Keratinocyte (primary cell): ENCODE results near the gene CDRT4. TPM values are rescaled to one million over a fixed set of nuclear protein-coding genes. Genes with fewer than 3 reads are reported as not detected.

Source experiments
- DNase-seq: peaks from one replicate; pipeline ENCODE4 v3.0.0-alpha.2; 2011; ENCODE audit warnings: low read depth, missing footprints, low spot score
- FAIRE-seq: peaks from 2 replicates; lab custom pipeline; 2011; peaks lifted over from hg19 to GRCh38; lab: Jason Lieb, UNC
- H2AFZ ChIP-seq: 2 replicates; pipeline ENCODE4 v1.6.0; 2012; ENCODE audit warnings: low read length, control low read depth, inconsistent platforms; ENCODE audit not compliant: control insufficient read depth
- H3K27ac ChIP-seq: 2 replicates; pipeline ENCODE4 v1.5.1; 2011; ENCODE audit warnings: low read length; ENCODE audit not compliant: control insufficient read depth, insufficient read depth
- H3K27me3 ChIP-seq: 3 replicates; pipeline ENCODE4 v1.6.0; 2011; ENCODE audit warnings: low read length; ENCODE audit not compliant: control insufficient read depth, insufficient read depth; ENCODE audit errors: extremely low read depth
- H3K36me3 ChIP-seq, 2 experiments: 2 replicates in 1 of 2; 3 replicates in 1 of 2; pipeline ENCODE4 v1.5.1; 2011; ENCODE audit warnings: low read length in 2 of 2, mild to moderate bottlenecking in 1 of 2; ENCODE audit not compliant: control insufficient read depth in 2 of 2, insufficient read depth in 2 of 2; ENCODE audit errors: extremely low read depth in 1 of 2
- H3K4me1 ChIP-seq: 3 replicates; pipeline ENCODE4 v1.5.1; 2011; ENCODE audit warnings: low read length; ENCODE audit not compliant: control insufficient read depth, insufficient read depth; ENCODE audit errors: extremely low read depth
- H3K4me2 ChIP-seq: 3 replicates; pipeline ENCODE4 v1.6.0; 2011; ENCODE audit warnings: low read depth, low read length; ENCODE audit not compliant: control insufficient read depth, insufficient read depth; ENCODE audit errors: extremely low read depth
- H3K4me3 ChIP-seq, 3 experiments: fragments of 200-600 bp in 1 of 3; sonication (generic) in 1 of 3; 2 replicates in 2 of 3; 3 replicates in 1 of 3; pipeline ENCODE4 v1.5.1; 2011 to 2016; ENCODE audit warnings: low read length in 3 of 3, mild to moderate bottlenecking in 3 of 3, control low read depth in 2 of 3, inconsistent platforms in 1 of 3, low read depth in 1 of 3, mixed read lengths in 1 of 3, mixed run types in 1 of 3, moderate library complexity in 1 of 3; ENCODE audit not compliant: control insufficient read depth in 2 of 3, insufficient read depth in 2 of 3; ENCODE audit errors: extremely low read depth in 1 of 3
- H3K79me2 ChIP-seq: 2 replicates; pipeline ENCODE4 v1.6.0; 2012; ENCODE audit warnings: low read length; ENCODE audit not compliant: control insufficient read depth, insufficient read depth
- H3K9ac ChIP-seq: 3 replicates; pipeline ENCODE4 v1.6.0; 2011; ENCODE audit warnings: low read length; ENCODE audit not compliant: control insufficient read depth, insufficient read depth; ENCODE audit errors: extremely low read depth
- H3K9me1 ChIP-seq: 3 replicates; pipeline ENCODE4 v1.6.0; 2011; ENCODE audit warnings: low read length; ENCODE audit not compliant: control insufficient read depth, insufficient read depth; ENCODE audit errors: extremely low read depth
- H3K9me3 ChIP-seq: 2 replicates; pipeline ENCODE4 v1.5.1; 2012; ENCODE audit warnings: low read depth, low read length; ENCODE audit not compliant: control insufficient read depth
- H4K20me1 ChIP-seq: 3 replicates; pipeline ENCODE4 v1.6.0; 2011; ENCODE audit warnings: low read length; ENCODE audit not compliant: control insufficient read depth, insufficient read depth; ENCODE audit errors: extremely low read depth
- CTCF ChIP-seq, 3 experiments: IDR thresholded peaks in 1 of 3; conservative IDR thresholded peaks in 1 of 3; optimal IDR thresholded peaks in 1 of 3; 2 replicates in 2 of 3; 3 replicates in 1 of 3; pipeline versions ENCODE3 to v1.5.1; 2011; ENCODE audit warnings: low read length in 3 of 3, mild to moderate bottlenecking in 3 of 3, moderate library complexity in 2 of 3, control low read depth in 1 of 3, inconsistent platforms in 1 of 3; ENCODE audit not compliant: insufficient read depth in 2 of 3; ENCODE audit errors: extremely low read depth in 1 of 3
- EZH2 ChIP-seq: IDR thresholded peaks from one replicate; pipeline ENCODE4 v1.6.1; 2012; ENCODE audit warnings: inconsistent platforms, mild to moderate bottlenecking, low read length, moderate library complexity
- dilution Hi-C: fragments of 300-500 bp; cut with MboI; formaldehyde crosslinking; loops from one replicate; pipeline ENCODE4 v1.7.0; 2020; ENCODE audit warnings: low sequenced_read_pairs; ENCODE audit not compliant: extremely low pct_ligation_motif_present
- polyA plus RNA-seq, 5 experiments: library from polyadenylated mRNA; depleted of rRNA in 3 of 5; stranded (reverse) in 3 of 5; stranded (forward) in 1 of 5; unstranded in 1 of 5; fragments of >200 nt; gene quantifications; 1 replicate in 1 of 5; 2 replicates in 3 of 5; 3 replicates in 1 of 5; pipeline versions ENCODE4 v1.2.1 to v1.2.3, GENCODE V29; 2011 to 2012; ENCODE audit warnings: missing spikeins in 2 of 5, low read depth in 1 of 5, low replicate concordance in 1 of 5

Gene CDRT4
- polyA plus RNA-seq, 1 donor (not counting 4 experiments of a cell fraction or from before 2014, with no cell fraction given) = 0.93 TPM

- Histone ChIP-seq H4K20me1 (no peaks in the 10 kb centered on the region), H3K4me3 (no peak overlapping the region), H3K9ac (no peak overlapping the region), H3K79me2 (no peaks in the 10 kb centered on the region), H2AFZ (no peak overlapping the region), H3K4me2 (no peak overlapping the region), H3K36me3 (peaks cover 0 to 2% of the 10 kb centered on the region in 2 experiments), H3K9me3 (no peaks in the 10 kb centered on the region), H3K4me1 (no peaks in the 10 kb centered on the region), H3K27me3 (no peaks in the 10 kb centered on the region), H3K9me1 (no peaks in the 10 kb centered on the region), H3K27ac (no peak overlapping the region)
- DNase-seq (no peak), FAIRE-seq (no peak)
- TF ChIP-seq EZH2 = no peak
- no peak for TF ChIP-seq CTCF (optimal IDR thresholded peaks at IDR 0.05 in 1 of 3, IDR thresholded peaks at IDR 0.05 in 1 of 3, conservative IDR thresholded peaks at IDR 0.05 in 1 of 3; ENCODE audit: extremely low read depth in 1 of 3, insufficient read depth in 2 of 3, low read length in 3 of 3)
- dilution Hi-C loops = no loop called here
Observed at GRCh38 chr17:15509095-15509494, 41.7 kb upstream of the CDRT4 start.

DNA sequence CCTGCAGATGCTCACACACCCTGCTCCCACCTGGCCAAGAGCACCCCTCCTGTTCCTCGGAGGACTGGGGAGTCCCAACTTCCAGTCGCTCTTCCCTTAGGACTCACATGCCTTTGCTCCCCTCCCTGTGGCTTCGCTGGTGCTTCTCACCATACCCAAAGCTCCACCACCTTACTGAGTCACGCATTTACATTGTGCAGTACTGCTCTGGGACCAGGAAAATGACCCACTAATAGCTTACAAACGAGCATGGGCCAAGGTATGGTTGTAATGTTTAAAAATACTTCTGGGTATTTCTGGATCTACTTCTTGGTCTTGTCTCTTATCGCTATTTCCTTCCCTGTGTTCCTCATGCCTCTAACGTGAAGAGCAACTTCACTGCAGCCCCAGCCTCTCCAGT is 41.0 kb upstream of the CDRT4 start:
- H4K20me1 ChIP-seq = no peaks in the 10 kb centered on the region
- H3K4me3 ChIP-seq = no peak overlapping the region
- H3K27ac ChIP-seq = no peak overlapping the region
- FAIRE-seq (no peak), DNase-seq (no peak)
- no peak overlapping the region for H3K9ac ChIP-seq
- TF ChIP-seq EZH2 = no peak
- no peak for TF ChIP-seq CTCF (optimal IDR thresholded peaks at IDR 0.05 in 1 of 3, IDR thresholded peaks at IDR 0.05 in 1 of 3, conservative IDR thresholded peaks at IDR 0.05 in 1 of 3; ENCODE audit: extremely low read depth in 1 of 3, insufficient read depth in 2 of 3, low read length in 3 of 3)
- H3K4me2 ChIP-seq = no peak overlapping the region
- no peaks in the 10 kb centered on the region for H3K9me3 ChIP-seq
- H3K9me1 ChIP-seq = no peaks in the 10 kb centered on the region
- no peak overlapping the region for H2AFZ ChIP-seq
- no peaks in the 10 kb centered on the region for H3K36me3 ChIP-seq
- dilution Hi-C loops = no loop called here
- H3K4me1 ChIP-seq = no peaks in the 10 kb centered on the region
- H3K79me2 ChIP-seq = no peaks in the 10 kb centered on the region
- no peaks in the 10 kb centered on the region for H3K27me3 ChIP-seq
